ENCODE results near the gene THPO. TPM values are rescaled to one million over a fixed set of nuclear protein-coding genes. Genes with fewer than 3 reads are reported as not detected.

THPO gene
- polyA plus RNA-seq, 1 donor from 2014 or later = 0.59 TPM

DNA sequence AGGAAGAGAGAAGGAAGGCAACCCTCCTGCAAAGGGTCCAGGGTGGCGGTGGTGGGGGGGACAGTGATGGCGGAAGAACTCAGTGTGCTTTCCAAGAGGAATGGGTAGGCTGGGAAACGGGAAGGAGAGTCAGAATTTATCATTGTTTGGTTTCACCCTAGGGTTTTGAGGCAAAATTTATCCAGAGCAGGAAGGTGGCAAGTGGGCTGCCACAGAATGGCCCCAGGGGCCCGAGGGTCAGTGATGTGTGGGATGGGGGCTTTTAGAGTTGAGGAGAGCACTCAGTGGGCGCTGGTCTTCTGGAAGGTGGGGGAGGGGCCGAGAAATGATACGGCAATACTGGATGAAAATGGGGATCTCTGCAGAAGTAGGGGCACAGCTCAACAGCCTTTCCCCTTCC is 40.0 kb downstream of the THPO start:
- peak overlapping the region; percentile 98 for H3K9ac ChIP-seq (ENCODE audit: low read length)
- H3K9me2 ChIP-seq (ENCODE audit: insufficient read depth, low read length) = no peaks in the 10 kb centered on the region
- peaks cover 37% of the 10 kb centered on the region for H3K79me2 ChIP-seq (replicated peaks; ENCODE audit: insufficient read depth, low read length)
- no peaks in the 10 kb centered on the region for H3K9me3 ChIP-seq (ENCODE audit: low read length)
- TF ChIP-seq POLR2AphosphoS5 (IDR thresholded peaks at IDR 0.05) = no peak
- TF ChIP-seq EZH2 (IDR thresholded peaks at IDR 0.05; ENCODE audit: borderline replicate concordance, insufficient read depth, low read length, poor library complexity, severe bottlenecking) = no peak
- TF ChIP-seq, protein P1, sequence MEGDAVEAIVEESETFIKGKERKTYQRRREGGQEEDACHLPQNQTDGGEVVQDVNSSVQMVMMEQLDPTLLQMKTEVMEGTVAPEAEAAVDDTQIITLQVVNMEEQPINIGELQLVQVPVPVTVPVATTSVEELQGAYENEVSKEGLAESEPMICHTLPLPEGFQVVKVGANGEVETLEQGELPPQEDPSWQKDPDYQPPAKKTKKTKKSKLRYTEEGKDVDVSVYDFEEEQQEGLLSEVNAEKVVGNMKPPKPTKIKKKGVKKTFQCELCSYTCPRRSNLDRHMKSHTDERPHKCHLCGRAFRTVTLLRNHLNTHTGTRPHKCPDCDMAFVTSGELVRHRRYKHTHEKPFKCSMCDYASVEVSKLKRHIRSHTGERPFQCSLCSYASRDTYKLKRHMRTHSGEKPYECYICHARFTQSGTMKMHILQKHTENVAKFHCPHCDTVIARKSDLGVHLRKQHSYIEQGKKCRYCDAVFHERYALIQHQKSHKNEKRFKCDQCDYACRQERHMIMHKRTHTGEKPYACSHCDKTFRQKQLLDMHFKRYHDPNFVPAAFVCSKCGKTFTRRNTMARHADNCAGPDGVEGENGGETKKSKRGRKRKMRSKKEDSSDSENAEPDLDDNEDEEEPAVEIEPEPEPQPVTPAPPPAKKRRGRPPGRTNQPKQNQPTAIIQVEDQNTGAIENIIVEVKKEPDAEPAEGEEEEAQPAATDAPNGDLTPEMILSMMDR (IDR thresholded peaks at IDR 0.05; ENCODE audit: poor library complexity, severe bottlenecking) = no peak
- TF ChIP-seq EP300 (conservative IDR thresholded peaks at IDR 0.05; ENCODE audit: poor library complexity, severe bottlenecking) = no peak
- no peak for TF ChIP-seq MXI1 (conservative IDR thresholded peaks at IDR 0.05; ENCODE audit: poor library complexity, severe bottlenecking)
- TF ChIP-seq RAD21 (conservative IDR thresholded peaks at IDR 0.05) = no peak
- TF ChIP-seq REST (IDR thresholded peaks at IDR 0.05; ENCODE audit: borderline replicate concordance) = no peak
- no peaks in the 10 kb centered on the region for H3K36me3 ChIP-seq (ENCODE audit: insufficient read depth, low read length)
- H2AFZ ChIP-seq (ENCODE audit: low read depth, low read length) = no peak overlapping the region
- no peaks in the 10 kb centered on the region for H4K20me1 ChIP-seq (ENCODE audit: insufficient read depth)
- H3K27me3 ChIP-seq (ENCODE audit: insufficient read depth, low read depth, low read length) = no peaks in the 10 kb centered on the region
- peak overlapping the region; percentile 94 for H3K4me2 ChIP-seq (ENCODE audit: low read length)
- H3K27ac ChIP-seq (ENCODE audit: low read length) = peak overlapping the region; percentile 99
- peaks cover 10% of the 10 kb centered on the region for H3F3A ChIP-seq (ENCODE audit: insufficient read depth, low read length, poor library complexity, severe bottlenecking)
- peak overlapping the region; percentile 95 for H3K4me3 ChIP-seq (ENCODE audit: low read length)

DNA sequence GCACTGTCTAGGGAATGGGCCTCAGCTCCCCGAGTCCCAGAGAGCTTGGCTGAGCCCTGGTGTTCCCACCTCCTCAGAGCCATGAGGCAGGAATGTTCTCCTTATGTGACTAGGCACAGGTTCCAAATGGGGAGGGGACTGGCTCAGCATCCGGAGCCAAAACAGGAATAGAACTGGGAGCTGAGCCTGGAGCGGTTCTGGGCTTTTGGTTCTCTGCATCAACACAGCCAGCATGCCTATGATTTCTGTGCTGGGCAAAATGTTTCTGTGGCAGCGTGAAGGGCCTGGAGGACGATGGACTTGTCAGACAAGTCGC is 40.6 kb downstream of the THPO start, which contains the start of gene FAM131A:
Gene FAM131A, plus strand, starts transcription at position 202 of the 316 bp plus-strand sequence. Its CDS starts 31 bp downstream, at position 233.
- Histone ChIP-seq H4K20me1 (ENCODE audit: insufficient read depth) (no peaks in the 10 kb centered on the region), H3K9ac (ENCODE audit: low read length) (peak within 1 kb of the TSS; percentile 98), H2AFZ (ENCODE audit: low read depth, low read length) (no peak within 1 kb of the TSS), H3F3A (ENCODE audit: insufficient read depth, low read length, poor library complexity, severe bottlenecking) (peaks cover 10% of the 10 kb centered on the region), H3K27ac (ENCODE audit: low read length) (peak within 1 kb of the TSS; percentile 99), H3K27me3 (ENCODE audit: insufficient read depth, low read depth, low read length) (no peaks in the 10 kb centered on the region), H3K4me2 (ENCODE audit: low read length) (peak within 1 kb of the TSS; percentile 94), H3K36me3 (ENCODE audit: insufficient read depth, low read length) (no peaks in the 10 kb centered on the region), H3K79me2 (replicated peaks; ENCODE audit: insufficient read depth, low read length) (peaks cover 37% of the 10 kb centered on the region), H3K9me2 (ENCODE audit: insufficient read depth, low read length) (no peaks in the 10 kb centered on the region), H3K9me3 (ENCODE audit: low read length) (no peaks in the 10 kb centered on the region), H3K4me3 (ENCODE audit: low read length) (peak within 1 kb of the TSS; percentile 95)
- TF ChIP-seq TAF1 (IDR thresholded peaks at IDR 0.05; ENCODE audit: low read depth) (no peak), POLR2AphosphoS5 (IDR thresholded peaks at IDR 0.05) (no peak), REST (IDR thresholded peaks at IDR 0.05; ENCODE audit: borderline replicate concordance) (no peak), EZH2 (IDR thresholded peaks at IDR 0.05; ENCODE audit: borderline replicate concordance, insufficient read depth, low read length, poor library complexity, severe bottlenecking) (no peak), SMC3 (conservative IDR thresholded peaks at IDR 0.05; ENCODE audit: poor library complexity) (no peak), EP300 (conservative IDR thresholded peaks at IDR 0.05; ENCODE audit: poor library complexity, severe bottlenecking) (no peak), RAD21 (conservative IDR thresholded peaks at IDR 0.05) (no peak), MXI1 (conservative IDR thresholded peaks at IDR 0.05; ENCODE audit: poor library complexity, severe bottlenecking) (no peak)
- TF ChIP-seq, protein P1 (IDR thresholded peaks at IDR 0.05; ENCODE audit: poor library complexity, severe bottlenecking) = no peak
